ENCODE results near the gene TBC1D10A.

- no peak for TF ChIP-seq CTCF (conservative IDR thresholded peaks at IDR 0.05; ENCODE audit: low read depth, low read length)
- TF ChIP-seq EZH2phosphoT487 (IDR thresholded peaks at IDR 0.05; ENCODE audit: borderline replicate concordance, low read length) = no peak
Observed at GRCh38 chr22:30356449-30357235, 29.9 kb upstream of the TBC1D10A start, which contains the start of the genes CCDC157 and SF3A1.

Measured in PC-3 (cell line).